CD14-positive monocyte (primary cell): ENCODE measurements around the gene ARID1B. TPM values are rescaled to one million over a fixed set of nuclear protein-coding genes. Genes with fewer than 3 reads are reported as not detected.

Source experiments
- DNase-seq, 3 donors: peaks; one replicate each; pipeline ENCODE4 v3.0.0-alpha.2; 2011 to 2022
- H2AFZ ChIP-seq: 2 replicates; pipeline ENCODE4 v1.6.0; 2012; ENCODE audit warnings: mild to moderate bottlenecking, low read depth, low read length, inconsistent platforms; ENCODE audit not compliant: insufficient read depth, poor library complexity, severe bottlenecking
- H3K27ac ChIP-seq, 2 donors: 1 replicate in 1 of 2; 2 replicates in 1 of 2; pipeline ENCODE4 v1.5.1; 2012 to 2013; ENCODE audit warnings: low read length in 2 of 2, control low read depth in 1 of 2, inconsistent platforms in 1 of 2, low read depth in 1 of 2, mild to moderate bottlenecking in 1 of 2
- H3K27me3 ChIP-seq, 2 donors: one replicate each; pipeline versions ENCODE4 v1.6.0 to v1.6.1; 2011 to 2013; ENCODE audit warnings: low read length in 2 of 2; ENCODE audit not compliant: control insufficient read depth in 2 of 2, insufficient read depth in 2 of 2
- H3K36me3 ChIP-seq, 2 donors: replicated peaks in 1 of 2; 1 replicate in 1 of 2; 2 replicates in 1 of 2; pipeline versions ENCODE4 v1.5.1 to v1.6.1; 2012 to 2013; ENCODE audit warnings: low read length in 2 of 2, control low read depth in 1 of 2, inconsistent platforms in 1 of 2, mild to moderate bottlenecking in 1 of 2; ENCODE audit not compliant: insufficient read depth in 2 of 2, control insufficient read depth in 1 of 2
- H3K4me1 ChIP-seq, 2 donors: 1 replicate in 1 of 2; 2 replicates in 1 of 2; pipeline versions ENCODE4 v1.5.1 to v1.6.1; 2012 to 2013; ENCODE audit warnings: low read length in 2 of 2, control low read depth in 1 of 2, inconsistent platforms in 1 of 2, mild to moderate bottlenecking in 1 of 2, moderate library complexity in 1 of 2; ENCODE audit not compliant: insufficient read depth in 2 of 2, control insufficient read depth in 1 of 2
- H3K4me2 ChIP-seq: replicated peaks from 2 replicates; pipeline ENCODE3; 2012; ENCODE audit warnings: low read length, moderate library complexity, mild to moderate bottlenecking; ENCODE audit not compliant: poor library complexity, severe bottlenecking; ENCODE audit errors: extremely low read depth
- H3K4me3 ChIP-seq, 3 experiments: fragments of 200-600 bp in 1 of 3; sonication (generic) in 1 of 3; replicated peaks in 1 of 3; 1 replicate in 2 of 3; 2 replicates in 1 of 3; pipeline ENCODE4 v1.5.1; 2011 to 2013; ENCODE audit warnings: low read length in 3 of 3, mild to moderate bottlenecking in 3 of 3, control low read depth in 2 of 3, low read depth in 2 of 3, inconsistent platforms in 1 of 3, moderate library complexity in 1 of 3
- H3K79me2 ChIP-seq: 2 replicates; pipeline ENCODE4 v1.6.0; 2012; ENCODE audit warnings: mild to moderate bottlenecking, control low read depth, inconsistent platforms, low read length, moderate library complexity; ENCODE audit not compliant: insufficient read depth
- H3K9ac ChIP-seq: 2 replicates; pipeline ENCODE4 v1.6.0; 2017; ENCODE audit warnings: low read length, mild to moderate bottlenecking; ENCODE audit not compliant: insufficient read depth, poor library complexity, severe bottlenecking
- H3K9me3 ChIP-seq, 2 donors: replicated peaks in 1 of 2; 1 replicate in 1 of 2; 2 replicates in 1 of 2; pipeline versions ENCODE4 v1.5.1 to v1.6.1; 2012 to 2013; ENCODE audit warnings: low read length in 2 of 2, control low read depth in 1 of 2; ENCODE audit not compliant: control insufficient read depth in 1 of 2, insufficient read depth in 1 of 2
- H4K20me1 ChIP-seq: 2 replicates; pipeline ENCODE4 v1.6.0; 2012; ENCODE audit warnings: mild to moderate bottlenecking, low read length, control low read depth, moderate library complexity; ENCODE audit not compliant: insufficient read depth
- H3K27ac Mint-ChIP-seq, 7 donors: one replicate each; pipeline ENCODE4 v1.8.0; 2020; ENCODE audit warnings: mild to moderate bottlenecking in 7 of 7, mixed read lengths in 7 of 7, moderate library complexity in 6 of 7, inconsistent platforms in 2 of 7
- H3K27me3 Mint-ChIP-seq, 3 donors: one replicate each; pipeline ENCODE4 v1.8.0; 2021 to 2022; ENCODE audit warnings: low read depth in 3 of 3, mild to moderate bottlenecking in 3 of 3, mixed read lengths in 3 of 3, moderate library complexity in 3 of 3, inconsistent platforms in 1 of 3
- H3K36me3 Mint-ChIP-seq, 2 donors: one replicate each; pipeline ENCODE4 v1.8.0; 2020; ENCODE audit warnings: mixed read lengths in 2 of 2, inconsistent platforms in 1 of 2, mild to moderate bottlenecking in 1 of 2
- H3K4me1 Mint-ChIP-seq: one replicate; pipeline ENCODE4 v1.8.0; 2020; ENCODE audit warnings: mild to moderate bottlenecking, mixed read lengths
- H3K4me3 Mint-ChIP-seq, 2 donors: one replicate each; pipeline ENCODE4 v1.8.0; 2020; ENCODE audit warnings: mild to moderate bottlenecking in 2 of 2, mixed read lengths in 2 of 2, moderate library complexity in 1 of 2
- H3K9me3 Mint-ChIP-seq, 7 donors: one replicate each; pipeline ENCODE4 v1.8.0; 2020 to 2022; ENCODE audit warnings: mixed read lengths in 7 of 7, mild to moderate bottlenecking in 6 of 7, moderate library complexity in 6 of 7, inconsistent platforms in 2 of 7
- WGBS: methylation state at CpG from one replicate; pipeline ENCODE4 v1.1.5; 2013; ENCODE audit warnings: missing lambda C conversion rate; ENCODE audit not compliant: insufficient coverage; 5-methylcytosine and 5-hydroxymethylcytosine counted together
- intact Hi-C, 2 donors: fragments of 100-400 bp; cut with micrococcal nuclease; formaldehyde crosslinking; loops; one replicate each; pipeline versions ENCODE4 v1.15.0 to v1.15.1; 2023
- polyA plus RNA-seq, 3 donors: library from polyadenylated mRNA; depleted of rRNA in 1 of 3; unstranded in 2 of 3; stranded (reverse) in 1 of 3; fragments of 300-500 nt in 2 of 3; fragments of >200 nt in 1 of 3; fragmentation: Illumina TruSeq in 2 of 3; gene quantifications; 1 replicate in 2 of 3; 2 replicates in 1 of 3; pipeline ENCODE4 v1.2.3, GENCODE V29; 2012 to 2021
- TF ChIP-seq, protein P1 (sequence below): fragments of 200-600 bp; IDR thresholded peaks from one replicate; pipeline ENCODE4 v1.8.0; 2022; ENCODE audit warnings: antibody characterized with exemption, mild to moderate bottlenecking

ARID1B gene
- polyA plus RNA-seq, 3 donors = 3.2 to 22.1 (median 3.8) TPM

GRCh38 chr6:157217198-157217893 is 440.2 kb downstream of the ARID1B start:
- Histone ChIP-seq H2AFZ (no peak overlapping the region), H3K4me2 (no peak overlapping the region), H4K20me1 (no peaks in the 10 kb centered on the region), H3K36me3 (no peaks in the 10 kb centered on the region), H3K27ac (no peak overlapping the region), H3K9me3 (no peaks in the 10 kb centered on the region), H3K4me1 (peaks cover 9 to 18% of the 10 kb centered on the region in 2 donors), H3K79me2 (no peaks in the 10 kb centered on the region), H3K4me3 (no peak overlapping the region), H3K9ac (no peak overlapping the region), H3K27me3 (no peaks in the 10 kb centered on the region)
- H3K9me3 Mint-ChIP-seq = peaks cover 0 to 2% (median 0%) of the 10 kb centered on the region in 7 donors
- TF ChIP-seq, protein P1, sequence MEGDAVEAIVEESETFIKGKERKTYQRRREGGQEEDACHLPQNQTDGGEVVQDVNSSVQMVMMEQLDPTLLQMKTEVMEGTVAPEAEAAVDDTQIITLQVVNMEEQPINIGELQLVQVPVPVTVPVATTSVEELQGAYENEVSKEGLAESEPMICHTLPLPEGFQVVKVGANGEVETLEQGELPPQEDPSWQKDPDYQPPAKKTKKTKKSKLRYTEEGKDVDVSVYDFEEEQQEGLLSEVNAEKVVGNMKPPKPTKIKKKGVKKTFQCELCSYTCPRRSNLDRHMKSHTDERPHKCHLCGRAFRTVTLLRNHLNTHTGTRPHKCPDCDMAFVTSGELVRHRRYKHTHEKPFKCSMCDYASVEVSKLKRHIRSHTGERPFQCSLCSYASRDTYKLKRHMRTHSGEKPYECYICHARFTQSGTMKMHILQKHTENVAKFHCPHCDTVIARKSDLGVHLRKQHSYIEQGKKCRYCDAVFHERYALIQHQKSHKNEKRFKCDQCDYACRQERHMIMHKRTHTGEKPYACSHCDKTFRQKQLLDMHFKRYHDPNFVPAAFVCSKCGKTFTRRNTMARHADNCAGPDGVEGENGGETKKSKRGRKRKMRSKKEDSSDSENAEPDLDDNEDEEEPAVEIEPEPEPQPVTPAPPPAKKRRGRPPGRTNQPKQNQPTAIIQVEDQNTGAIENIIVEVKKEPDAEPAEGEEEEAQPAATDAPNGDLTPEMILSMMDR = no peak
- intact Hi-C loops = no loop called here
- no peak for DNase-seq
- peaks cover 11% of the 10 kb centered on the region for H3K4me1 Mint-ChIP-seq
- H3K27ac Mint-ChIP-seq = no peak overlapping the region
- peaks cover 8 to 19% (median 14%) of the 10 kb centered on the region in 3 donors for H3K27me3 Mint-ChIP-seq
- 98% methylated on average over 19 of the region's 20 CpGs for WGBS
- peaks cover 0 to 4% of the 10 kb centered on the region in 2 donors for H3K36me3 Mint-ChIP-seq
- no peak overlapping the region for H3K4me3 Mint-ChIP-seq

DNA sequence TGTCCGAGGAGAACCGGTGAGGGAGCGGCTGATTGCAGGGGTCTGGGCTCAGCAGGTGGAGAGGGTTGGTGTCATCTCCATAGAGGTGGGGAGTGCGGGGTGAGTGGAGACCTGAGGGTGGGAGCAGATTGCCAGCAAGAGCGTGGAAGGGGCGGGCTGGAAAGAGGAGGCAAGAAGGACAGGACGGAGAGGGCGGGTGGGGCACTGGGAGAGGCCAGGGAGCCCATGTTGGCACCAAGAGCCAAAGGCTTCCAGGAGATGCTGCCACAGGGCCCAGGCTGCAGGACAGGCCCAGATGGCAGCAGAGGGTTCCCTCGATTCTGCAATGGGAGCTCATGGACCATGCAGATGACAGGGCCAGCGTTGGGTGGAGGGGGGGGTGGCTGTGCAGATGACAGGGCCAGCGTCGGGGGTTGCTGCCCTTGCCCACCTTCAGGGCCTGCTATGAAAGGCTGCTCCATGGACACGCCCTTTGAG is 440.8 kb downstream of the ARID1B start:
- Histone ChIP-seq H3K79me2 (no peaks in the 10 kb centered on the region), H3K4me2 (no peak overlapping the region), H3K36me3 (no peaks in the 10 kb centered on the region), H3K27ac (no peak overlapping the region), H3K4me3 (no peak overlapping the region), H4K20me1 (no peaks in the 10 kb centered on the region), H3K4me1 (peaks cover 15 to 24% of the 10 kb centered on the region in 2 donors), H3K9me3 (no peaks in the 10 kb centered on the region), H3K27me3 (no peaks in the 10 kb centered on the region), H3K9ac (no peak overlapping the region), H2AFZ (no peak overlapping the region)
- peaks cover 0 to 6% of the 10 kb centered on the region in 2 donors for H3K36me3 Mint-ChIP-seq
- H3K9me3 Mint-ChIP-seq = peaks cover 0 to 2% (median 0%) of the 10 kb centered on the region in 7 donors
- no peak for DNase-seq
- WGBS = 98% methylated on average over 13 of the region's 13 CpGs
- intact Hi-C loops = no loop called here
- H3K4me3 Mint-ChIP-seq = no peak overlapping the region
- peaks cover 17% of the 10 kb centered on the region for H3K4me1 Mint-ChIP-seq
- H3K27ac Mint-ChIP-seq = no peak overlapping the region
- TF ChIP-seq, protein P1 = no peak
- H3K27me3 Mint-ChIP-seq = peaks cover 13 to 22% (median 20%) of the 10 kb centered on the region in 3 donors
